Fibroblast of lung (primary cell): Measurements from ENCODE around the gene CLEC19A. TPM values are rescaled to one million over a fixed set of nuclear protein-coding genes. Genes with fewer than 3 reads are reported as not detected.
"Not testable (repeated sequence)": the region's sequence is repeated elsewhere in the genome, so short reads cannot be mapped to it uniquely, and the experiment has no call there.

Experiments used
- DNase-seq, 2 donors: peaks; one replicate each; pipeline versions ENCODE4 v3.0.0 to v3.0.0-alpha.2; 2010; ENCODE audit warnings: low read depth in 2 of 2
- H2AFZ ChIP-seq: 2 replicates; pipeline ENCODE4 v1.5.1; 2012; ENCODE audit warnings: low read length, control low read depth, inconsistent platforms
- H3K27ac ChIP-seq: 2 replicates; pipeline ENCODE4 v1.5.1; 2011; ENCODE audit warnings: low read length, control low read depth; ENCODE audit not compliant: insufficient read depth
- H3K27me3 ChIP-seq: 2 replicates; pipeline ENCODE4 v1.5.1; 2011; ENCODE audit warnings: mild to moderate bottlenecking, low read length; ENCODE audit not compliant: control insufficient read depth, insufficient read depth
- H3K36me3 ChIP-seq: 2 replicates; pipeline ENCODE4 v1.5.1; 2011; ENCODE audit warnings: low read length; ENCODE audit not compliant: control insufficient read depth, insufficient read depth
- H3K4me1 ChIP-seq: 2 replicates; pipeline ENCODE4 v1.5.1; 2011; ENCODE audit warnings: low read length; ENCODE audit not compliant: control insufficient read depth, insufficient read depth; ENCODE audit errors: extremely low read depth
- H3K4me2 ChIP-seq: 2 replicates; pipeline ENCODE4 v1.5.1; 2011; ENCODE audit warnings: low read length, control low read depth; ENCODE audit not compliant: insufficient read depth; ENCODE audit errors: extremely low read depth
- H3K4me3 ChIP-seq, 4 experiments: fragments of 200-600 bp in 1 of 4; sonication (generic) in 1 of 4; replicated peaks in 1 of 4; 2 replicates each; pipeline ENCODE4 v1.5.1; 2011 to 2016; ENCODE audit warnings: low read length in 4 of 4, low read depth in 3 of 4, mild to moderate bottlenecking in 3 of 4, control low read depth in 2 of 4, inconsistent platforms in 1 of 4, mixed read lengths in 1 of 4; ENCODE audit not compliant: insufficient read depth in 1 of 4; ENCODE audit errors: control extremely low read depth in 1 of 4
- H3K79me2 ChIP-seq: 2 replicates; pipeline ENCODE4 v1.5.1; 2012; ENCODE audit warnings: mild to moderate bottlenecking, low read length, inconsistent platforms; ENCODE audit not compliant: control insufficient read depth, insufficient read depth
- H3K9ac ChIP-seq: 2 replicates; pipeline ENCODE4 v1.5.1; 2011; ENCODE audit warnings: mild to moderate bottlenecking, low read length, control low read depth; ENCODE audit not compliant: insufficient read depth
- H3K9me3 ChIP-seq: 2 replicates; pipeline ENCODE4 v1.5.1; 2012; ENCODE audit warnings: low read depth, low read length; ENCODE audit not compliant: control insufficient read depth, insufficient read depth
- H4K20me1 ChIP-seq: 2 replicates; pipeline ENCODE4 v1.5.1; 2011; ENCODE audit warnings: low read length; ENCODE audit not compliant: control insufficient read depth, insufficient read depth; ENCODE audit errors: extremely low read depth
- CTCF ChIP-seq, 2 donors: IDR thresholded peaks in 1 of 2; conservative IDR thresholded peaks in 1 of 2; 1 replicate in 1 of 2; 2 replicates in 1 of 2; pipeline ENCODE4 v1.5.1; 2011 to 2012; ENCODE audit warnings: low read length in 2 of 2, control low read depth in 1 of 2, inconsistent platforms in 1 of 2, low read depth in 1 of 2, mild to moderate bottlenecking in 1 of 2
- EZH2 ChIP-seq: IDR thresholded peaks from 2 replicates; pipeline ENCODE4 v1.5.1; 2012; ENCODE audit warnings: low read length, control low read depth, mild to moderate bottlenecking; ENCODE audit errors: missing control alignments
- polyA plus RNA-seq, 2 donors: library from polyadenylated mRNA; depleted of rRNA in 1 of 2; stranded (reverse) in 1 of 2; unstranded in 1 of 2; fragments of >200 nt; gene quantifications; 2 replicates each; pipeline ENCODE4 v1.2.1, GENCODE V29; 2011 to 2012; ENCODE audit warnings: missing spikeins in 1 of 2
- total RNA-seq: library from RNA; depleted of rRNA; stranded (reverse); fragments of >200 nt; gene quantifications from 2 replicates; pipeline ENCODE4 v1.2.1, GENCODE V29; 2014

Gene CLEC19A
- total and polyA plus RNA-seq, 2 donors (not counting 1 experiment from before 2014, with no cell fraction given): not detected

GRCh38 chr16:19314718-19315425 is 29.3 kb downstream of the CLEC19A start:
- Histone ChIP-seq H3K9ac (no peak overlapping the region), H2AFZ (no peak overlapping the region), H3K9me3 (no peaks in the 10 kb centered on the region), H3K36me3 (no peaks in the 10 kb centered on the region), H4K20me1 (no peaks in the 10 kb centered on the region), H3K27ac (no peak overlapping the region), H3K4me3 (no peak overlapping the region), H3K79me2 (no peaks in the 10 kb centered on the region), H3K4me1 (no peaks in the 10 kb centered on the region), H3K27me3 (no peaks in the 10 kb centered on the region), H3K4me2 (no peak overlapping the region)
- DNase-seq: no peak
- no peak for TF ChIP-seq CTCF (conservative IDR thresholded peaks at IDR 0.05 in 1 of 2, IDR thresholded peaks at IDR 0.05 in 1 of 2; ENCODE audit: low read depth in 1 of 2, low read length in 2 of 2)

GRCh38 chr16:19315889-19316433 is 30.4 kb downstream of the CLEC19A start:
- H3K36me3 ChIP-seq: no peaks in the 10 kb centered on the region
- no peaks in the 10 kb centered on the region for H3K9me3 ChIP-seq
- TF ChIP-seq EZH2 (no peak), CTCF (conservative IDR thresholded peaks at IDR 0.05 in 1 of 2, IDR thresholded peaks at IDR 0.05 in 1 of 2; ENCODE audit: low read depth in 1 of 2, low read length in 2 of 2) (no peak)
- H3K4me3 ChIP-seq: no peak overlapping the region
- no peaks in the 10 kb centered on the region for H3K4me1 ChIP-seq
- no peak for DNase-seq
- no peaks in the 10 kb centered on the region for H3K79me2 ChIP-seq
- H3K27me3 ChIP-seq: no peaks in the 10 kb centered on the region
- no peak overlapping the region for H3K9ac ChIP-seq
- no peak overlapping the region for H2AFZ ChIP-seq
- H3K27ac ChIP-seq: no peak overlapping the region
- H4K20me1 ChIP-seq: no peaks in the 10 kb centered on the region
- H3K4me2 ChIP-seq: no peak overlapping the region

- H3K9me3 ChIP-seq: no peaks in the 10 kb centered on the region
- no peaks in the 10 kb centered on the region for H3K79me2 ChIP-seq
- no peaks in the 10 kb centered on the region for H4K20me1 ChIP-seq
- no peak for TF ChIP-seq EZH2
- no peak for TF ChIP-seq CTCF (conservative IDR thresholded peaks at IDR 0.05 in 1 of 2, IDR thresholded peaks at IDR 0.05 in 1 of 2; ENCODE audit: low read depth in 1 of 2, low read length in 2 of 2)
- H3K4me3 ChIP-seq: no peak overlapping the region
- no peaks in the 10 kb centered on the region for H3K4me1 ChIP-seq
- H3K9ac ChIP-seq: no peak overlapping the region
- H3K4me2 ChIP-seq: no peak overlapping the region
- no peaks in the 10 kb centered on the region for H3K27me3 ChIP-seq
- H2AFZ ChIP-seq: no peak overlapping the region
- H3K27ac ChIP-seq: no peak overlapping the region
- no peak for DNase-seq
- H3K36me3 ChIP-seq: no peaks in the 10 kb centered on the region
These were observed 31.3 kb downstream of the CLEC19A start for GRCh38 chr16:19316846-19317245.

GRCh38 chr16:19321186-19321585 is 35.7 kb downstream of the CLEC19A start:
- H3K4me3 ChIP-seq, H4K20me1 ChIP-seq, H3K9ac ChIP-seq, H3K36me3 ChIP-seq, DNase-seq, H3K9me3 ChIP-seq, H3K4me2 ChIP-seq, H2AFZ ChIP-seq, H3K79me2 ChIP-seq, H3K27ac ChIP-seq, H3K27me3 ChIP-seq, H3K4me1 ChIP-seq: not testable (repeated sequence)
